ENCODE results near the gene GPR78. TPM values are rescaled to one million over a fixed set of nuclear protein-coding genes. Genes with fewer than 3 reads are reported as not detected.
A peak's percentile ranks its signal among the peaks of the same experiment; 100 is the strongest.

The GPR78 gene
- total RNA-seq, 1 experiment from 2014 or later = 5.7 TPM

GRCh38 chr4:8615921-8616787 lies 36.0 kb downstream of the GPR78 start:
- DNase-seq (ENCODE audit: low spot score) = no peak

GRCh38 chr4:8616831-8617230 lies 36.6 kb downstream of the GPR78 start:
- no peak for ATAC-seq
- no peak for DNase-seq (ENCODE audit: low spot score)
- ChIA-PET CTCF (interaction anchor here (5.0 kb wide), 1 partner anchor 10 kb away, joined by 45 read pairs; no protein-coding TSS in a partner anchor), POLR2A (no interaction called here)
- no peaks in the 10 kb centered on the region for H3K9me3 Mint-ChIP-seq
- no peaks in the 10 kb centered on the region for H3K4me1 Mint-ChIP-seq
- H3K4me3 Mint-ChIP-seq = no peak overlapping the region
- no peaks in the 10 kb centered on the region; the same call in 1 of the 2 replicates for H3K27me3 Mint-ChIP-seq (ENCODE audit: low read depth)
- peaks cover 4% of the 10 kb centered on the region; the same call in 1 of the 2 replicates for H3K36me3 Mint-ChIP-seq
- H3K27ac Mint-ChIP-seq = no peak overlapping the region
- TF ChIP-seq NR2C2 (CRISPR knock-in tag; IDR thresholded peaks at IDR 0.05) = no peak
- TF ChIP-seq E2F4 (CRISPR knock-in tag; IDR thresholded peaks at IDR 0.05; ENCODE audit: borderline replicate concordance, low read depth) = no peak
- no peak for TF ChIP-seq ZNF423 (CRISPR knock-in tag; IDR thresholded peaks at IDR 0.05)
- TF ChIP-seq TP53 (CRISPR knock-in tag; IDR thresholded peaks at IDR 0.05) = no peak
- no peak for TF ChIP-seq ZNF416 (CRISPR knock-in tag; IDR thresholded peaks at IDR 0.05)
- TF ChIP-seq ZSCAN18 (CRISPR knock-in tag; IDR thresholded peaks at IDR 0.05) = no peak
- TF ChIP-seq ZNF219 (CRISPR knock-in tag; IDR thresholded peaks at IDR 0.05; ENCODE audit: borderline replicate concordance) = no peak
- TF ChIP-seq NFE2L1 (CRISPR knock-in tag; IDR thresholded peaks at IDR 0.05) = no peak
- no peak for TF ChIP-seq FOXK1 (CRISPR knock-in tag; IDR thresholded peaks at IDR 0.05)
- no peak for TF ChIP-seq PRDM15 (CRISPR knock-in tag; IDR thresholded peaks at IDR 0.05)
- TF ChIP-seq NFATC4 (CRISPR knock-in tag; IDR thresholded peaks at IDR 0.05) = no peak

More at GRCh38 chr4:8615921-8616787, 36.0 kb downstream of the GPR78 start:
- TF ChIP-seq IRF2 (CRISPR knock-in tag; IDR thresholded peaks at IDR 0.05; ENCODE audit: borderline replicate concordance, low read depth) (no peak), E2F4 (CRISPR knock-in tag; IDR thresholded peaks at IDR 0.05; ENCODE audit: borderline replicate concordance, low read depth) (no peak), ERG (CRISPR knock-in tag; IDR thresholded peaks at IDR 0.05) (no peak), ZNF423 (CRISPR knock-in tag; IDR thresholded peaks at IDR 0.05) (no peak), ZNF138 (CRISPR knock-in tag; conservative IDR thresholded peaks at IDR 0.05) (no peak), ATF6 (CRISPR knock-in tag; IDR thresholded peaks at IDR 0.05) (no peak), SMAD3 (CRISPR knock-in tag; IDR thresholded peaks at IDR 0.05; ENCODE audit: borderline replicate concordance) (no peak), SMAD4 (CRISPR knock-in tag; IDR thresholded peaks at IDR 0.05) (no peak), NFYB (CRISPR knock-in tag; conservative IDR thresholded peaks at IDR 0.05; ENCODE audit: low read depth) (no peak), OVOL2 (CRISPR knock-in tag; IDR thresholded peaks at IDR 0.05; ENCODE audit: borderline replicate concordance) (no peak), MXD4 (CRISPR knock-in tag; IDR thresholded peaks at IDR 0.05; ENCODE audit: borderline replicate concordance) (no peak), CREM (CRISPR knock-in tag; IDR thresholded peaks at IDR 0.05) (no peak)
- POLR2A ChIA-PET = no interaction called here
- H3K27ac Mint-ChIP-seq = peak overlapping the region; percentile 76; the same call in 1 of the 2 replicates
- H3K36me3 Mint-ChIP-seq = peaks cover 6% of the 10 kb centered on the region; the same call in 1 of the 2 replicates
- CTCF ChIA-PET = interaction anchor here (5.0 kb wide), 1 partner anchor 9 kb away, joined by 45 read pairs; no protein-coding TSS in a partner anchor
- no peak for ATAC-seq
- H3K4me1 Mint-ChIP-seq = no peaks in the 10 kb centered on the region
- no peaks in the 10 kb centered on the region; the same call in 1 of the 2 replicates for H3K27me3 Mint-ChIP-seq (ENCODE audit: low read depth)
- H3K4me3 Mint-ChIP-seq = no peak overlapping the region
- H3K9me3 Mint-ChIP-seq = no peaks in the 10 kb centered on the region
